Stimulated activated CD8-positive, alpha-beta memory T cell treated with anti-CD3 and anti-CD28 coated beads, Interleukin-4, amount 100 ng/mL, for 4 hours (primary cell): ENCODE results near the gene TUBB4B.
A peak's percentile ranks its signal among the peaks of the same experiment; 100 is the strongest.

Experiments used
- DNase-seq, 2 donors: peaks; one replicate each; pipeline ENCODE4 v3.0.0-alpha.2; 2020; ENCODE audit warnings: low read depth in 2 of 2, low spot score in 1 of 2

The TUBB4B gene

GRCh38 chr9:137212520-137212919 lies 28.6 kb upstream of the TUBB4B start:
- DNase-seq = no peak

- DNase-seq = no peak
Measured at GRCh38 chr9:137213160-137214060, 27.7 kb upstream of the TUBB4B start.

- DNase-seq = no peak
Measured at GRCh38 chr9:137214620-137215019, 26.5 kb upstream of the TUBB4B start.

GRCh38 chr9:137215196-137215986 lies 25.7 kb upstream of the TUBB4B start:
- DNase-seq = no peak

- no peak for DNase-seq
Measured at GRCh38 chr9:137216188-137216965, 24.7 kb upstream of the TUBB4B start.

GRCh38 chr9:137217276-137218211 lies 23.5 kb upstream of the TUBB4B start:
- no peak for DNase-seq

- DNase-seq = no peak
Measured at GRCh38 chr9:137218212-137218753, 22.8 kb upstream of the TUBB4B start.

- no peak for DNase-seq
Measured at GRCh38 chr9:137218754-137219271, 22.3 kb upstream of the TUBB4B start.

- no peak for DNase-seq
Measured at GRCh38 chr9:137219757-137220316, 21.2 kb upstream of the TUBB4B start.

- DNase-seq = no peak
Measured at GRCh38 chr9:137220317-137221094, 20.6 kb upstream of the TUBB4B start.

- no peak for DNase-seq
Measured at GRCh38 chr9:137221095-137221505, 20.0 kb upstream of the TUBB4B start.

GRCh38 chr9:137221506-137222111 lies 19.5 kb upstream of the TUBB4B start:
- DNase-seq = no peak

GRCh38 chr9:137222190-137223077 lies 18.7 kb upstream of the TUBB4B start, which contains the start of gene RNF208:
RNF208 (minus strand) TSS chr9:137222240; CDS start chr9:137221212, 1,028 bp downstream.
- DNase-seq = no peak

- peak; percentile 96 to 97 for DNase-seq
Measured at GRCh38 chr9:137223078-137223970, 17.8 kb upstream of the TUBB4B start.

GRCh38 chr9:137224830-137225694 lies 16.0 kb upstream of the TUBB4B start, which contains the start of gene CYSRT1:
CYSRT1 (plus strand) TSS chr9:137225174; CDS start chr9:137225622, 448 bp downstream.
- DNase-seq = no peak
